H9 (cell line): ENCODE measurements around the gene PSMD5. TPM values are rescaled to one million over a fixed set of nuclear protein-coding genes. Genes with fewer than 3 reads are reported as not detected.

Experiments
- DNase-seq: peaks from one replicate; pipeline ENCODE4 v3.0.0-alpha.2; 2017
- H2AFZ ChIP-seq: one replicate; pipeline ENCODE4 v1.6.1; 2013; ENCODE audit warnings: mild to moderate bottlenecking, low read length, control low read depth, moderate library complexity
- H2AK5ac ChIP-seq: 2 replicates; pipeline ENCODE4 v1.6.1; 2013; ENCODE audit warnings: low read length, control low read depth, mixed read lengths; ENCODE audit not compliant: insufficient read length
- H2BK120ac ChIP-seq: one replicate; pipeline ENCODE4 v1.6.1; 2013; ENCODE audit warnings: low read depth, mild to moderate bottlenecking, low read length, control low read depth, inconsistent platforms; ENCODE audit not compliant: poor library complexity, severe bottlenecking
- H2BK12ac ChIP-seq: 2 replicates; pipeline ENCODE4 v1.6.1; 2013; ENCODE audit warnings: low read length, control low read depth, mixed read lengths, low read depth; ENCODE audit not compliant: insufficient read length
- H2BK15ac ChIP-seq: 2 replicates; pipeline ENCODE4 v1.6.1; 2013; ENCODE audit warnings: low read depth, low read length, control low read depth
- H2BK20ac ChIP-seq: one replicate; pipeline ENCODE4 v1.6.1; 2013; ENCODE audit warnings: low read depth, mild to moderate bottlenecking, low read length, control low read depth, inconsistent platforms; ENCODE audit not compliant: poor library complexity, severe bottlenecking
- H2BK5ac ChIP-seq: 2 replicates; pipeline ENCODE4 v1.6.1; 2013; ENCODE audit warnings: low read length, control low read depth, mixed read lengths; ENCODE audit not compliant: insufficient read length
- H3K14ac ChIP-seq: 2 replicates; pipeline ENCODE4 v1.6.1; 2013; ENCODE audit warnings: low read length, control low read depth; ENCODE audit not compliant: insufficient read depth
- H3K18ac ChIP-seq: 2 replicates; pipeline ENCODE4 v1.6.1; 2013; ENCODE audit warnings: low read depth, mild to moderate bottlenecking, mixed read lengths, low read length, control low read depth; ENCODE audit not compliant: insufficient read length
- H3K23ac ChIP-seq: 2 replicates; pipeline ENCODE4 v1.6.1; 2013; ENCODE audit warnings: low read length, control low read depth, mixed read lengths, low read depth; ENCODE audit not compliant: insufficient read length
- H3K23me2 ChIP-seq: 2 replicates; pipeline ENCODE4 v1.6.1; 2013; ENCODE audit warnings: low read depth, mild to moderate bottlenecking, mixed read lengths, low read length, control low read depth; ENCODE audit not compliant: insufficient read length, poor library complexity, severe bottlenecking
- H3K27ac ChIP-seq: 2 replicates; pipeline ENCODE4 v1.5.1; 2013; ENCODE audit warnings: low read length, control low read depth, mixed read lengths, low read depth; ENCODE audit not compliant: insufficient read length
- H3K27me3 ChIP-seq: 2 replicates; pipeline ENCODE4 v1.6.1; 2013; ENCODE audit warnings: low read length, control low read depth, inconsistent platforms; ENCODE audit not compliant: insufficient read depth
- H3K4ac ChIP-seq: 2 replicates; pipeline ENCODE4 v1.6.1; 2013; ENCODE audit warnings: low read depth, mild to moderate bottlenecking, control low read depth, inconsistent platforms, low read length, moderate library complexity
- H3K4me1 ChIP-seq: 2 replicates; pipeline ENCODE4 v1.6.1; 2013; ENCODE audit warnings: low read length, control low read depth, inconsistent platforms; ENCODE audit not compliant: insufficient read depth
- H3K4me2 ChIP-seq: 2 replicates; pipeline ENCODE4 v1.6.1; 2013; ENCODE audit warnings: low read length, control low read depth, mixed read lengths; ENCODE audit not compliant: insufficient read length, insufficient read depth
- H3K56ac ChIP-seq: 2 replicates; pipeline ENCODE4 v1.6.1; 2013; ENCODE audit warnings: low read depth, mild to moderate bottlenecking, mixed read lengths, low read length, control low read depth; ENCODE audit not compliant: insufficient read length
- H3K79me1 ChIP-seq: 2 replicates; pipeline ENCODE4 v1.6.1; 2013; ENCODE audit warnings: low read depth, mild to moderate bottlenecking, moderate library complexity, low read length, control low read depth, inconsistent platforms; ENCODE audit not compliant: insufficient read depth, poor library complexity, severe bottlenecking
- H3K79me2 ChIP-seq: 2 replicates; pipeline ENCODE4 v1.6.1; 2013; ENCODE audit warnings: low read length, control low read depth, inconsistent platforms; ENCODE audit not compliant: insufficient read depth
- H3K9ac ChIP-seq: 2 replicates; pipeline ENCODE4 v1.6.1; 2013; ENCODE audit warnings: low read length, control low read depth, mixed read lengths; ENCODE audit not compliant: insufficient read length; ENCODE audit errors: extremely low read depth
- H3K9me3 ChIP-seq: one replicate; pipeline ENCODE4 v1.6.1; 2013; ENCODE audit warnings: low read depth, low read length, inconsistent platforms; ENCODE audit not compliant: control insufficient read depth
- H3T11ph ChIP-seq: one replicate; pipeline ENCODE4 v1.6.1; 2013; ENCODE audit warnings: mild to moderate bottlenecking, low read length, control low read depth, inconsistent platforms
- H4K20me1 ChIP-seq: one replicate; pipeline ENCODE4 v1.6.1; 2013; ENCODE audit not compliant: control insufficient read depth, insufficient read length, insufficient read depth
- H4K5ac ChIP-seq: 2 replicates; pipeline ENCODE4 v1.6.1; 2013; ENCODE audit warnings: low read depth, mild to moderate bottlenecking, mixed read lengths, low read length, control low read depth; ENCODE audit not compliant: insufficient read length
- H4K8ac ChIP-seq: replicated peaks from 2 replicates; pipeline ENCODE4 v1.6.1; 2013; ENCODE audit warnings: low read length, control low read depth, mixed read lengths, low read depth; ENCODE audit not compliant: insufficient read length
- H4K91ac ChIP-seq: 2 replicates; pipeline ENCODE4 v1.6.1; 2013; ENCODE audit warnings: low read depth, mild to moderate bottlenecking, moderate library complexity, mixed read lengths, low read length, control low read depth; ENCODE audit not compliant: insufficient read length
- H3K27ac Mint-ChIP-seq, 3 experiments: 2 replicates in 2 of 3; 3 replicates in 1 of 3; pipeline ENCODE4 v1.8.0; 2020 to 2021; ENCODE audit warnings: mixed read lengths in 3 of 3, mild to moderate bottlenecking in 1 of 3, moderate library complexity in 1 of 3
- H3K27me3 Mint-ChIP-seq: 2 replicates; pipeline ENCODE4 v1.8.0; 2021; ENCODE audit warnings: low read depth, mild to moderate bottlenecking, moderate library complexity, mixed read lengths
- H3K36me3 Mint-ChIP-seq, 3 experiments: 2 replicates in 2 of 3; 3 replicates in 1 of 3; pipeline ENCODE4 v1.8.0; 2020 to 2021; ENCODE audit warnings: low read depth in 3 of 3, mixed read lengths in 3 of 3; ENCODE audit not compliant: insufficient read depth in 1 of 3
- H3K4me1 Mint-ChIP-seq, 2 experiments: 2 replicates each; pipeline ENCODE4 v1.8.0; 2020; ENCODE audit warnings: mixed read lengths in 2 of 2
- H3K4me3 Mint-ChIP-seq, 2 experiments: 2 replicates in 1 of 2; 3 replicates in 1 of 2; pipeline ENCODE4 v1.8.0; 2020 to 2021; ENCODE audit warnings: mild to moderate bottlenecking in 2 of 2, mixed read lengths in 2 of 2, moderate library complexity in 1 of 2
- H3K9me3 Mint-ChIP-seq, 2 experiments: 2 replicates in 1 of 2; 3 replicates in 1 of 2; pipeline ENCODE4 v1.8.0; 2020; ENCODE audit warnings: mild to moderate bottlenecking in 2 of 2, mixed read lengths in 2 of 2, moderate library complexity in 1 of 2
- whole genome bisulfite sequencing: extraction: QIAGEN DNeasy Blood & Tissue Kit; methylation state at CpG from one replicate; pipeline ENCODE4 v1.1.7; 2013; ENCODE audit warnings: missing lambda C conversion rate, low lambda C conversion rate, mixed read lengths; ENCODE audit not compliant: insufficient read length; ENCODE audit errors: extremely low coverage; 5-methylcytosine and 5-hydroxymethylcytosine counted together
- total RNA-seq: library from RNA; stranded (reverse); gene quantifications from 2 replicates; pipeline ENCODE4 v1.2.1, GENCODE V29; 2021
- TF ChIP-seq, protein P1 (sequence below): fragments of 200-600 bp; sonication (generic); conservative IDR thresholded peaks from 3 replicates; pipeline ENCODE4 v1.8.0; 2021; ENCODE audit warnings: antibody characterized with exemption, mild to moderate bottlenecking

PSMD5 gene
- total RNA-seq, 1 experiment from 2014 or later = 64.9 TPM

DNA sequence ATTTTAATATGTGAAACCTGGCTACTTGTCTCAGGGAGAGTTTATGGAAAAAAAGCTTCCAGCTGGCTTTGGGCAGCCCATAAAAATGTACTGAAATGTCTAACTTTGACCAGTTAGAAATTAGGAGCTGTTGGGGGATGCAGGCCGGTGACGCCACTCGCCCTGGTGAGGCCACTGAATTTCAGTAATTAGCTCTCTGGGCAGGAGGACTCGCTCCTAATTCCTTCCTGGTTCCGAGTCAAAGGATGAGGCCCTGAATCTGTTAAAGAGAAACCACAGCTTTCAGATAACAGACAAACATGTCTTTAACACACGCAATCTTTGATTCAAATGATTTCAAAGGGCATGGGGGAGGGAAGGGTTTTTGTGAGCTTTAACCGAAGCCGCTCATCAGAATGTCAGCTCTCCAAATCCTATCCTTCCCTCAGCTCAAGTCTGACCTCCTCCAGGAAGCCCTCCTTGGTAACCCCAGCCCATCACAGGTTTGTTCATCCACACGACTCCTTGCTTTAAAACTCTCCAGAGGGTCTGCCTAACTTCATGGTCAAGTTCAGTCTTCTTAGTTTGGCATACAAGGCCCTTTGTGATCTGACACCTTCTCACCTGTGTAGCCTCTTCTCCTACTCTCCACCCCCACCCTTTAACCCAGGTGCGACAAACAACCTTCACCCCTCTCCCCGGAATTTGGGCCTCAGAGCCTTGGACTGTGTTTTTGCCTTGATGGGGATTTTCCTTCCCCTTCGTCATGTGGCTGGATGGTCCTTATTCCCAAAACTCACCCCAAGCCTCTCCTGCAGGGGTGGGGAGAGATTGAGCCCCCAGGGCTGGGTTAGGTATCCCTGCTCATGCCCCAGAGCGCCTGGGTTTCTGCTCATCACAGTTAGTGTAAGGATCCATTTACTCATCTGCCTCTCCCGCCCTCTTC, 47.9 kb upstream of the PSMD5 start:
- no peak overlapping the region for H3K27ac ChIP-seq
- H3K27ac Mint-ChIP-seq = peak overlapping the region in 2 of 3 experiments; percentile 5 to 28; a peak in 3 of 7 replicates
- no peaks in the 10 kb centered on the region for H3K9me3 Mint-ChIP-seq
- H3K4me1 Mint-ChIP-seq = peaks cover 18 to 25% of the 10 kb centered on the region in 2 experiments
- no peak overlapping the region for H3K9ac ChIP-seq
- no peak overlapping the region for H4K5ac ChIP-seq
- H2AK5ac ChIP-seq = no peak overlapping the region
- WGBS = no CpG with 5 or more reads among the region's 14 CpGs
- H3K23me2 ChIP-seq = no peaks in the 10 kb centered on the region
- H3K4ac ChIP-seq = no peak overlapping the region
- H2BK15ac ChIP-seq = no peak overlapping the region
- H3K36me3 Mint-ChIP-seq = no peaks in the 10 kb centered on the region
- no peak overlapping the region for H3K23ac ChIP-seq
- H4K8ac ChIP-seq = no peak overlapping the region
- no peak overlapping the region for H3K56ac ChIP-seq
- H2BK5ac ChIP-seq = no peak overlapping the region
- H3K9me3 ChIP-seq = no peaks in the 10 kb centered on the region
- H3K27me3 ChIP-seq = no peaks in the 10 kb centered on the region
- no peak overlapping the region for H2BK120ac ChIP-seq
- no peak overlapping the region for H3K4me2 ChIP-seq
- H3K4me1 ChIP-seq = no peaks in the 10 kb centered on the region; the same call in 1 of the 2 replicates
- no peak overlapping the region for H3K4me3 Mint-ChIP-seq
- H3K79me2 ChIP-seq = no peaks in the 10 kb centered on the region
- no peak for DNase-seq
- peaks cover 13% of the 10 kb centered on the region for H3K27me3 Mint-ChIP-seq
- H3K79me1 ChIP-seq = no peaks in the 10 kb centered on the region
- H4K20me1 ChIP-seq = no peaks in the 10 kb centered on the region
- no peak overlapping the region for H3K14ac ChIP-seq
- no peak overlapping the region for H2AFZ ChIP-seq
- no peak overlapping the region for H3T11ph ChIP-seq
- TF ChIP-seq, protein P1, sequence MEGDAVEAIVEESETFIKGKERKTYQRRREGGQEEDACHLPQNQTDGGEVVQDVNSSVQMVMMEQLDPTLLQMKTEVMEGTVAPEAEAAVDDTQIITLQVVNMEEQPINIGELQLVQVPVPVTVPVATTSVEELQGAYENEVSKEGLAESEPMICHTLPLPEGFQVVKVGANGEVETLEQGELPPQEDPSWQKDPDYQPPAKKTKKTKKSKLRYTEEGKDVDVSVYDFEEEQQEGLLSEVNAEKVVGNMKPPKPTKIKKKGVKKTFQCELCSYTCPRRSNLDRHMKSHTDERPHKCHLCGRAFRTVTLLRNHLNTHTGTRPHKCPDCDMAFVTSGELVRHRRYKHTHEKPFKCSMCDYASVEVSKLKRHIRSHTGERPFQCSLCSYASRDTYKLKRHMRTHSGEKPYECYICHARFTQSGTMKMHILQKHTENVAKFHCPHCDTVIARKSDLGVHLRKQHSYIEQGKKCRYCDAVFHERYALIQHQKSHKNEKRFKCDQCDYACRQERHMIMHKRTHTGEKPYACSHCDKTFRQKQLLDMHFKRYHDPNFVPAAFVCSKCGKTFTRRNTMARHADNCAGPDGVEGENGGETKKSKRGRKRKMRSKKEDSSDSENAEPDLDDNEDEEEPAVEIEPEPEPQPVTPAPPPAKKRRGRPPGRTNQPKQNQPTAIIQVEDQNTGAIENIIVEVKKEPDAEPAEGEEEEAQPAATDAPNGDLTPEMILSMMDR = no peak
- no peak overlapping the region for H2BK20ac ChIP-seq
- no peak overlapping the region for H2BK12ac ChIP-seq
- no peak overlapping the region for H3K18ac ChIP-seq
- H4K91ac ChIP-seq = no peak overlapping the region
